ENCODE measurements around the gene KLHDC7A. TPM values are rescaled to one million over a fixed set of nuclear protein-coding genes. Genes with fewer than 3 reads are reported as not detected.
"Not testable (repeated sequence)": the region's sequence is repeated elsewhere in the genome, so short reads cannot be mapped to it uniquely, and the experiment has no call there.

KLHDC7A gene
- total RNA-seq, 1 experiment from 2014 or later = not detected

- Histone ChIP-seq H3K9me2 (replicated peaks; ENCODE audit: low read length) (no peaks in the 10 kb centered on the region), H3K27me3 (ENCODE audit: low read length) (peaks cover 39% of the 10 kb centered on the region), H3K79me2 (ENCODE audit: low read length) (no peaks in the 10 kb centered on the region), H3K4me2 (ENCODE audit: low read length) (no peak overlapping the region), H2AFZ (ENCODE audit: low read length) (no peak overlapping the region), H3K4me1 (ENCODE audit: insufficient read depth, low read length) (no peaks in the 10 kb centered on the region), H4K20me1 (ENCODE audit: low read length) (no peaks in the 10 kb centered on the region), H3K9ac (ENCODE audit: low read length) (no peak overlapping the region), H3F3A (ENCODE audit: low read length, unreplicated experiment) (no peaks in the 10 kb centered on the region), H3K36me3 (ENCODE audit: low read depth, low read length) (no peaks in the 10 kb centered on the region), H3K4me3 (ENCODE audit: low read length) (no peak overlapping the region), H3K9me3 (ENCODE audit: low read length) (no peaks in the 10 kb centered on the region), H3K27ac (ENCODE audit: low read length) (no peak overlapping the region)
- CTCF ChIA-PET = no interaction called here
- BruUV-seq (replicated peaks) = no TSS peak
- no peak for ATAC-seq
- no peak for DNase-seq
- intact Hi-C loops (cut with micrococcal nuclease) = no loop called here
- POLR2A ChIA-PET (ENCODE audit: unreplicated experiment) = no interaction called here
- TF ChIP-seq CTCF (conservative IDR thresholded peaks at IDR 0.05; ENCODE audit: low read depth, low read length) (no peak), EZH2 (IDR thresholded peaks at IDR 0.05; ENCODE audit: low read length, unreplicated experiment) (no peak), EZH2phosphoT487 (IDR thresholded peaks at IDR 0.05; ENCODE audit: borderline replicate concordance, low read length) (no peak)
These were observed 22.3 kb upstream of the KLHDC7A start for GRCh38 chr1:18458133-18459092.

GRCh38 chr1:18461656-18462055 is 19.1 kb upstream of the KLHDC7A start:
- H3K79me2 ChIP-seq (ENCODE audit: low read length) = no peaks in the 10 kb centered on the region
- H3K4me3 ChIP-seq (ENCODE audit: low read length) = no peak overlapping the region
- H3K9ac ChIP-seq (ENCODE audit: low read length) = no peak overlapping the region
- no peak overlapping the region for H2AFZ ChIP-seq (ENCODE audit: low read length)
- no peaks in the 10 kb centered on the region for H3K36me3 ChIP-seq (ENCODE audit: low read depth, low read length)
- H4K20me1 ChIP-seq (ENCODE audit: low read length) = no peaks in the 10 kb centered on the region
- no peaks in the 10 kb centered on the region for H3K9me3 ChIP-seq (ENCODE audit: low read length)
- no peaks in the 10 kb centered on the region for H3K9me2 ChIP-seq (replicated peaks; ENCODE audit: low read length)
- H3K27ac ChIP-seq (ENCODE audit: low read length) = no peak overlapping the region
- ChIA-PET POLR2A (ENCODE audit: unreplicated experiment) (no interaction called here), CTCF (no interaction called here)
- no peak overlapping the region for H3K4me2 ChIP-seq (ENCODE audit: low read length)
- TF ChIP-seq EZH2phosphoT487 (IDR thresholded peaks at IDR 0.05; ENCODE audit: borderline replicate concordance, low read length) = no peak
- no peak for TF ChIP-seq CTCF (conservative IDR thresholded peaks at IDR 0.05; ENCODE audit: low read depth, low read length)
- no peak for TF ChIP-seq EZH2 (IDR thresholded peaks at IDR 0.05; ENCODE audit: low read length, unreplicated experiment)
- no peaks in the 10 kb centered on the region for H3F3A ChIP-seq (ENCODE audit: low read length, unreplicated experiment)
- no peak for ATAC-seq
- BruUV-seq (replicated peaks) = no TSS peak
- H3K4me1 ChIP-seq (ENCODE audit: insufficient read depth, low read length) = no peaks in the 10 kb centered on the region
- no peak for DNase-seq
- H3K27me3 ChIP-seq (ENCODE audit: low read length) = peaks cover 44% of the 10 kb centered on the region
- intact Hi-C loops (cut with micrococcal nuclease) = no loop called here

GRCh38 chr1:18462517-18462916 is 18.2 kb upstream of the KLHDC7A start:
- BruUV-seq (replicated peaks); POLR2A ChIA-PET (ENCODE audit: unreplicated experiment): not testable (repeated sequence)

More at GRCh38 chr1:18462517-18462916, 18.2 kb upstream of the KLHDC7A start:
- DNase-seq; ATAC-seq; H2AFZ ChIP-seq (ENCODE audit: low read length); H3K27ac ChIP-seq (ENCODE audit: low read length); H3K36me3 ChIP-seq (ENCODE audit: low read depth, low read length); CTCF ChIA-PET; H3K4me2 ChIP-seq (ENCODE audit: low read length); H3K9me2 ChIP-seq (replicated peaks; ENCODE audit: low read length); H4K20me1 ChIP-seq (ENCODE audit: low read length); intact Hi-C loops (cut with micrococcal nuclease); H3K9me3 ChIP-seq (ENCODE audit: low read length); H3K79me2 ChIP-seq (ENCODE audit: low read length); H3K4me1 ChIP-seq (ENCODE audit: insufficient read depth, low read length); H3K9ac ChIP-seq (ENCODE audit: low read length); H3K4me3 ChIP-seq (ENCODE audit: low read length); H3F3A ChIP-seq (ENCODE audit: low read length, unreplicated experiment): not testable (repeated sequence)
- peaks cover 44% of the 10 kb centered on the region for H3K27me3 ChIP-seq (ENCODE audit: low read length)

All from PC-3 (cell line).